Rectal smooth muscle tissue (tissue), 1 donor: Measurements from ENCODE around the gene CDC37.
"Not testable (repeated sequence)": the region's sequence is repeated elsewhere in the genome, so short reads cannot be mapped to it uniquely, and the experiment has no call there.

ENCODE experiments used
- H3K27ac ChIP-seq: one replicate; pipeline ENCODE4 v1.7.0; 2013; ENCODE audit warnings: low read depth, low read length, inconsistent platforms
- H3K27me3 ChIP-seq: one replicate; pipeline ENCODE4 v1.7.0; 2013; ENCODE audit warnings: low read length; ENCODE audit not compliant: control insufficient read depth, insufficient read depth
- H3K36me3 ChIP-seq: one replicate; pipeline ENCODE4 v1.7.0; 2013; ENCODE audit warnings: low read length; ENCODE audit not compliant: control insufficient read depth, insufficient read depth
- H3K4me1 ChIP-seq: one replicate; pipeline ENCODE4 v1.7.0; 2013; ENCODE audit warnings: low read length; ENCODE audit not compliant: control insufficient read depth, insufficient read depth
- H3K4me3 ChIP-seq: one replicate; pipeline ENCODE4 v1.7.0; 2013; ENCODE audit warnings: low read length
- H3K9ac ChIP-seq: one replicate; pipeline ENCODE4 v1.7.0; 2013; ENCODE audit warnings: low read length

The CDC37 gene

DNA sequence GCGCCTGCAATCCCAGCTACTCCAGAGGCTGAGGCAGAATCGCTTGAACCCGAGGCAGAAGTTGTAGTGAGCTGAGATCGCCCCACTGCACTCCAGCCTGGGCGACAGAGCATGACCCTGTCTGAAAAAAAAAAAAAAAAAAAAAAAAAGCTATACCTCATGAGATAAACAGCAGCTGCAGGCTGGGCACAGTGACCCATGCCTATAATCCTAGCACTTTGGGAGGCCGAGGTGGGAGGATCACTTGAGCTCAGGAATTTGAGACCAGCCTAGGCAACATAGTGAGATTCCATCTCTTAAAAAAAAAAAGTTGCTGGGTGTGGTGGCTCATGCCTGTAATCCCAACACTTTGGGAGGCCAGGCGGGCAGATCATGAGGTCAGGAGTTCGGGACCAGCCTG lies 4.0 kb downstream of the CDC37 start:
- not testable (repeated sequence) for H3K4me1 ChIP-seq, H3K36me3 ChIP-seq, H3K27ac ChIP-seq, H3K9ac ChIP-seq, H3K27me3 ChIP-seq, H3K4me3 ChIP-seq

DNA sequence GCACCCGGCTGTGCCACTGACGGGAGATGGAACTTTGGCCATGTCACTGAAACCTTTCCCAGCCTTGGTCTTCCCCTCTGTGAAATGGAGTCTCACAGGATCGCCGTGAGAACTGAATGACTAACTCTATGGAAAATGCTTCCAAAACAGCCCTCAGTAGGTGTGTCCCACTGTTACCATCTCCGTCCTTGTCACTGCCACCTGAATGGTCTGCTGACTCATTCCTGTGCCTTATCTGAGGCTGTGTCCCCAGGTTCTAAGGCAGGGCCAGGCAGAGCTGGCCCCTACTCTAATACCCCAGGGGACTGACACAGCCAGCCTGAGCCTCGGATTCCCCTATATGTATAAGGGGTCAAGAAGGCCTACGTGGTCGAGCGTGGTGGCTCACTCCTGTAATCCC lies 4.5 kb downstream of the CDC37 start:
- H3K36me3 ChIP-seq: peaks cover 6% of the 10 kb centered on the region
- H3K27ac ChIP-seq: no peak overlapping the region
- H3K4me3 ChIP-seq: no peak overlapping the region
- no peak overlapping the region for H3K9ac ChIP-seq
- peaks cover 5% of the 10 kb centered on the region for H3K4me1 ChIP-seq
- H3K27me3 ChIP-seq: no peaks in the 10 kb centered on the region

DNA sequence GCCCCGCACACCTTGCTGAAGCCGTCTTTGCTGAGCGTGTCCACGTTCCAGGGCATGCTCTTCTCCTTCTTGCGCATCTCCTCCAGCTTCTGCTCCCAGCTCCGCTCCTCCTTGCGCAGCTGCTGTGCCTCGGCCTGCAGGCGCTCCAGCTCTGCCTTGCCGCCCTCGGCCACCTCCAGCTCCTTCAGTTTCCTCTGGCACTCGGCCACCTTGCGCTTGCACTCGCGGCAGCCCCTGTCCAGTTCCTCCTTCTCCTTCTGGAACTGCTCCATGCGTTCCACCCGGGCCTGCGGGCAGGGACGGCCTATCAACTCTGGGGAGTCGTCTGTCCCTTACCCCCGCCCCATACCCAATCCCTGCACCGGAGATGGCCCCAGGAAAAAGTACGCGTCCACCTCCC lies 7.4 kb downstream of the CDC37 start:
- Histone ChIP-seq H3K4me3 (no peak overlapping the region), H3K27ac (no peak overlapping the region), H3K4me1 (no peaks in the 10 kb centered on the region), H3K9ac (no peak overlapping the region), H3K27me3 (no peaks in the 10 kb centered on the region), H3K36me3 (peaks cover 20% of the 10 kb centered on the region)

DNA sequence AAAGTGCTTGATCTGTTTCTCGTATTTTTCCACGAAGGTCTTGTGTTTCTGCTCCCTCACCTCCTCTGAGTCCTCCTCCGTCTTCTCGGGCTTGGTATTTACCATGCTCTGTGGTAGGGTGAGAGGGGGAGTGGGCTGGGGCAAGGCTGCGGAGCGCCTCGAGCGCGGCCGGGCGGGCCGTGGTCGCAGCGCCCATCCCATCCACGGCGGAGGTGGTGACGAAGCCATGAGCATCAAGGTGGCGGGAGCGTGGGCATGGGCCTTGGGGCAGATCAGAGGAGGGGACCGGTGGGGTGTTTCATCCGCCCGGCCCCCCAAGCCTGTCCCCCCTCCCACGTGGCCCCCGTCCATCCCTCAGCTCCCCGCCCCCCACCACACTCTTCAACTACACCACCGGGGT lies 7.9 kb downstream of the CDC37 start:
- Histone ChIP-seq H3K9ac (no peak overlapping the region), H3K4me3 (no peak overlapping the region), H3K27me3 (no peaks in the 10 kb centered on the region), H3K4me1 (no peaks in the 10 kb centered on the region), H3K27ac (no peak overlapping the region), H3K36me3 (peaks cover 21% of the 10 kb centered on the region)

DNA sequence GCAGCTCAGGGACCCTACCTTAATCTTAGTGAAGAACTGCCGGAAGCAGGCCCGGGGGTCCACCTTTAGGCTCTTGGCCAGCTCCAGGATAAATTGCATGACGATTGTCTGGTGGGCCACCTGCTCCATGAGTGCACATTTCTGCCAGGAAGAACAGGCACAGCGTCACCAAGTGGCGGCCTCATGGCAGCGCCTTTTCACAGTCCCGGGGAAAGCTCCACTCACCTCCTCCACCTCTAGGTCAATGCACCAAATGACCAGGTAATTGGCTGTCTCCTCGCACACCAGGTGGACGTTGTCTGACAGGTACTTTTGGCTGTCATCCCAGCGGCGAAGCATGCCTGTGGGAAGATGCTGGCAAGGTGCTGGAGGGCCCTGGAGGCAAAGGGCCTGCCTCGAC lies 8.3 kb downstream of the CDC37 start:
- no peaks in the 10 kb centered on the region for H3K4me1 ChIP-seq
- H3K9ac ChIP-seq: no peak overlapping the region
- H3K27me3 ChIP-seq: no peaks in the 10 kb centered on the region
- H3K4me3 ChIP-seq: no peak overlapping the region
- H3K27ac ChIP-seq: no peak overlapping the region
- H3K36me3 ChIP-seq: peaks cover 21% of the 10 kb centered on the region

DNA sequence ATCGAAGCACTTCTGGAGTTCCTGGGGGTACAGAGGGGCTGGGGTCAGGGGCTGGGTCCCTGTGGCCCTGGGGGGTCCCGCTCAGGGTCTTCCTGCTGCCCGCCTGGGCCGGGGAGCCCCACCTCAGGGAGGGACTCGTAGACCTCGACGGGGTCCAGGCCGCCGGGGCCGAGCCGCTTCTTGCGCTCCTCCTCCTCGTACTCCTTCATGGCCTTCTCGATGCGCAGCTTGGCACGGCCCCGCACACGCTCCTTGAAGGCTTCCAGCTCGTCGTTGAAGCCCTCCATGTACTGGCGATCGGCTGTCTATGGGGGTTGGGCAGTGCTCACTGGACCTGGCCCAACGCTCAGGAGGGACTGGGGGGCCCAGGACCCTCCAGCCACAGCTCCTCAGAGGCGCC lies 10.2 kb downstream of the CDC37 start:
- Histone ChIP-seq H3K36me3 (peaks cover 21% of the 10 kb centered on the region), H3K9ac (no peak overlapping the region), H3K27ac (no peak overlapping the region), H3K4me3 (no peak overlapping the region), H3K27me3 (no peaks in the 10 kb centered on the region), H3K4me1 (no peaks in the 10 kb centered on the region)

DNA sequence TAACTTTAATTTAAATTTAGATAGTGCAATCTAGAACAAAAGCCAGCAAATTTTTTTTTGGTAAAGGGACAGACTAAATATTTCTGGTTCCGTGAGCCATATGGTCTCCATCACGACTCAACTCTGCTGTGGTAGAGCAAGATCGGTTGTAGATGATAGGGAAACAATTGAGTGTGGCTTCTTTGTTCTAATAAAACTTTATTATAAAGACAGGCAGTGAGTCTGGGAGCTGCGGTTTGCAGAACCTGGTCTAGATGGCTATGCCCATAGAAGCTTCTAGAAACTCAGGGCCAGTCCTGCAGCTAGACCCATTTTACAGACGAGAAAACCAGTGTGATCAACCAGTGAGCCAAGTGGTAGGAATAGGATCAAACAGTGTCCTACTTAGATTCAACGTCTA lies 11.2 kb downstream of the CDC37 start:
- Histone ChIP-seq H3K4me3 (no peak overlapping the region), H3K36me3 (peaks cover 21% of the 10 kb centered on the region), H3K27me3 (no peaks in the 10 kb centered on the region), H3K9ac (no peak overlapping the region), H3K27ac (no peak overlapping the region), H3K4me1 (no peaks in the 10 kb centered on the region)

DNA sequence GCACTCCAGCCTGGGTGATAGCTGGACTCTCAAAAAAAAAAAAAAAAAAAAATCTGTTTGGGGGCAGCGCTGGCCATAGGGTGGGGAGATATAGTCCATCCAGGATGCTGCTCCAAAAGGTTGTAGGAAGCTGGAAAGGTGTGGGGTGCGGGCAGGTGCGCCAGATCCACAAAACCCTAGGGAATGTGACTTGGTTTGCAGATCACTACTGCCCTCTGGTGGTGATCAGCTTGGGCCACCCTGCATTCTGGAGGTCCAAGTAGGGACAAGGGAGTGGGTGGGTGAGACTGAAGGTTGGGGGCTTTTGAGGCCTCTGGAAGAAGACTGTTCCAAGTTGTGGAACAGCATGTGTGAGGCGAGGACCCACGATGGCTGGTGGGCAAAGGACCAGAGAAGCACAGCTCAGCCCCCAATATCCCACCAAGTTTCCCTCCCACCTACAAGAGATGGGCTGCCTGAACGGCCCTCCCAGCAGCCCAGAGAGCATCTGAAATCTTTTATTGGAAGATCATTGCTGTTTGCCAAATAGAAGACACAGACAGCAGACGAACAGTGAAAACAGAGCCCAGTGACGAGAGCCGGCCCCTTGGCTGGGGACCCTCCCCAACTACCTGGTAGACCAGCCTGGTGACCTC lies 12.6 kb downstream of the CDC37 start:
- H3K27ac ChIP-seq: no peak overlapping the region
- H3K4me1 ChIP-seq: no peaks in the 10 kb centered on the region
- peaks cover 21% of the 10 kb centered on the region for H3K36me3 ChIP-seq
- H3K27me3 ChIP-seq: no peaks in the 10 kb centered on the region
- H3K9ac ChIP-seq: no peak overlapping the region
- H3K4me3 ChIP-seq: no peak overlapping the region

DNA sequence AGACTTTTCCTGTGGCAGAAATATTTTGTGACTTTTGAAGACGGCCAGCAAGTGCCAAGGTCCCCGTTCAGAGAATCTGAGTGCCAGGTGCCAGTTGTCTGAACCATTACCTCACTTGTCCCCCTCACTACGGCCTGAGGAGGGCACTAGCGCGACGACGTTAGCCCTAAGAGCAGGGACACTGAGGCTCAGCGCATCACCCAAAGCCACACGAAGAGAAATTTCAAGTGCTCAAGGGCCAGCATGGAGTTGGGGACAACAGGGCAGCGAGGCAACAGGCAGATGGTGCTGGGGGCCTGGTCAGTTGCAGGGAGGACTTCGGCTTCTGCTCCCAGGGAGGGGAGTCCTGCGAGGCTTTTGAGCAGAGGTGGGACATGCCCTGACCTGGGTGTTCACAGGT lies 13.5 kb downstream of the CDC37 start:
- Histone ChIP-seq H3K4me1 (no peaks in the 10 kb centered on the region), H3K4me3 (no peak overlapping the region)

DNA sequence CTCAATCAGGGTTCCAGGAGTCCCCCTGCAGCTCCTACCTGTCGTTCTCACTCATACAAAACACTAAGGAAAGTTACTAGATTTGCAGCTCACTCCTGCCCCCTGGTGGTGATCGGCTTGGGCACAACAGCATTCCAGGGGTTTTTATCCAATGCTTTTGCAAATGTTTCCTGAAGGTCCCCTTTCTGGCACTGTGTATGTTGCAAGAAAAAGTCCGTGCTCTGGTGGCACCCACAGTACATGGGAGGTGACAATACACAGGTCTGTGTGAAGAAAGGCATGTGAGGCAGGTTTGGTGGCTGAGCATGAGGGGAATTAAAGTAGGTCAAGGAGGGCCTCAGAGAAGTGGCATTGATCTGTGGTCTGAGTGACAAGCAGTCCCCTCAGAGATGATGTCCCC lies 14.4 kb downstream of the CDC37 start:
- no peak overlapping the region for H3K4me3 ChIP-seq
- H3K36me3 ChIP-seq: peaks cover 14% of the 10 kb centered on the region
- H3K27me3 ChIP-seq: no peaks in the 10 kb centered on the region
- no peaks in the 10 kb centered on the region for H3K4me1 ChIP-seq
- H3K9ac ChIP-seq: no peak overlapping the region
- H3K27ac ChIP-seq: no peak overlapping the region

More for the DNA sequence above, 13.5 kb downstream of the CDC37 start:
- H3K27ac ChIP-seq: no peak overlapping the region
- H3K9ac ChIP-seq: no peak overlapping the region
- peaks cover 17% of the 10 kb centered on the region for H3K36me3 ChIP-seq
- no peaks in the 10 kb centered on the region for H3K27me3 ChIP-seq

DNA sequence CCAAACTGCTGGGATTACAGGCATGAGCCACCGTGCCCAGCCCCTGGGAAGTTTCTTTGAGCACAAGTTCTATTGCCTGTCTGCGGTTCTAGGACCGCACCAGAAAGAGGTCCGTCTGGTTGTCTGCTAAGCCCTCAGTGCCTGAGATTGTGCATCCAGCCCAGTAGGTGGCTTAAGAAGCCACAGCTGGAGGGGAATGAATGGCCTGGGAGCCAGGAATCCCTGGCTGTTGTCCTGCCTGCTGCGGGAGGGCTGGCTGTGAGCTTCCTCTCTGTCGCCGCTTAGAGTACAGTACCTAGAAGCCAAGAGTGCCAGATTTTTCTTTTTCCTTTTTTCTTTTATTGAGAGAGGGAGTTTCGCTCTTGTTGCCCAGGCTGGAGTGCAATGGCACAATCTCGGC lies 18.8 kb downstream of the CDC37 start:
- Histone ChIP-seq H3K27ac (no peak overlapping the region), H3K4me1 (peaks cover 2% of the 10 kb centered on the region), H3K27me3 (no peaks in the 10 kb centered on the region), H3K36me3 (no peaks in the 10 kb centered on the region), H3K9ac (no peak overlapping the region), H3K4me3 (no peak overlapping the region)

DNA sequence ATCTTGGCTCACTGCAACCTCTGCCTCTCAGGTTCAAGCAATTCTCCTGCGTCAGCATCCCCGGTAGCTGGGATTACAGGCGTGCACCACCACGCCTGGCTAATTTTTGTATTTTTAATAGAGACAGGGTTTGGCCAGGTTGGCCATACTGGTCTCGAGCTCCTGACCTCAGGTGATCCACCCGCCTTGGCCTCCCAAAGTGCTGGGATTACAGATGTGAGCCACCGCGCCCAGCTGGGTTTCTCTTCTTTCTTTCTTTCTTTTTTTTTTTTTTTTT lies 20.2 kb downstream of the CDC37 start:
- H3K4me1 ChIP-seq, H3K9ac ChIP-seq, H3K27ac ChIP-seq, H3K27me3 ChIP-seq, H3K4me3 ChIP-seq, H3K36me3 ChIP-seq: not testable (repeated sequence)

DNA sequence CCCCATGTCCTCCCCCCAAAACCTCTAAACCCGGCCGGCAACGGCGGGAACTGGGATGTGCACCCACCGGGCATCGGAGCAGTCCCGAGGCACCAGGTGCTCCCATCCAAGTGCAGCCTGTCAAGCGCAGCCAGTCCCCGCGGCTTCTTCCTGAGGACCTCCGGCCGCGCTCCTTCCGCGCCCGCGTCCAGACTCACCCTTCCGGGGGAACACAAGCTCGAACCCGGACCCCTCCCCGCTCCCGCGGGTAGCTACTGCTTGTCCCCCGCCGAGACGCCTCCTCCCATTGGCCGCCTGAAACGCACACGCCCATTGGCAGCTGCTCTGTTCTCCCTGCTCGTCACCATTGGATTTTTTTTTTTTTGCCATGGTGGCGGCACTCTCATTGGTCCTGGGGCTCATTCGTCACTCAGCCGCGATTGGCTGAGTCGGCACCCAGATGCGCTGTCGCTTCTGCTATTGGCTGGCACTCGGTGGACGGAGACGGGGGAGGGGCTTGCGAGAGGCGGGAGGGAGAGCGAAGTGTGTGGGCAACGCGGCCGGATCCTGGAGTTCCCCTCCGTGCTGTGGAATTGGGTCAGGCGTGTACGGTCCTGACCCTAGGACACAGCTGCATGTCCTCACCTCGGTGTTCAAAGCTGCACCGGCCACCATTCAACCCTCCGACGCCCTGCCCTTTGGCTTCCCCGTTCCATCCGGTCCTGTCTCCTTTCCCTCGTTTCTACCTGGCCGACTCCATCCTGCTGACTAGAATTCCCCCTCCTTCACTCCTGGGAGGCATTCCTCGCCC lies 22.8 kb downstream of the CDC37 start, which contains the start of gene TYK2:
TSS of gene TYK2 (minus strand) at position 260 of the 790 bp plus-strand sequence. CDS start 2,166 bp downstream, outside the sequence.
- H3K27ac ChIP-seq: peak within 1 kb of the TSS; percentile 80

More for the DNA sequence above, 22.8 kb downstream of the CDC37 start, which contains the start of gene TYK2:
- Histone ChIP-seq H3K36me3 (peaks cover 3% of the 10 kb centered on the region), H3K27me3 (no peaks in the 10 kb centered on the region), H3K4me1 (peaks cover 4% of the 10 kb centered on the region), H3K4me3 (peak within 1 kb of the TSS; percentile 100), H3K9ac (peak within 1 kb of the TSS; percentile 95)
